Ascending aorta (tissue), 2 donors: ENCODE data around the gene ZNF593OS. TPM values are rescaled to one million over a fixed set of nuclear protein-coding genes. Genes with fewer than 3 reads are reported as not detected.

Experiments
- DNase-seq, 2 donors: peaks; one replicate each; pipeline ENCODE4 v3.0.0-alpha.2; 2019; ENCODE audit warnings: low spot score in 2 of 2
- H3K27ac ChIP-seq, 2 donors: fragments of 200-600 bp; sonication (generic); one replicate each; pipeline ENCODE4 v1.5.1; 2016 to 2017; ENCODE audit warnings: mild to moderate bottlenecking in 1 of 2
- H3K27me3 ChIP-seq: fragments of 200-600 bp; sonication (generic); one replicate; pipeline ENCODE4 v1.5.1; 2017
- H3K36me3 ChIP-seq, 2 donors: fragments of 200-600 bp; sonication (generic); one replicate each; pipeline ENCODE4 v1.5.1; 2016
- H3K4me1 ChIP-seq, 2 donors: fragments of 200-600 bp; sonication (generic); one replicate each; pipeline ENCODE4 v1.5.1; 2016 to 2017; ENCODE audit warnings: mild to moderate bottlenecking in 1 of 2
- H3K4me3 ChIP-seq, 2 donors: fragments of 200-600 bp; sonication (generic); one replicate each; pipeline ENCODE4 v1.5.1; 2016 to 2017; ENCODE audit warnings: mild to moderate bottlenecking in 1 of 2
- H3K9me3 ChIP-seq, 2 donors: fragments of 200-600 bp; sonication (generic); one replicate each; pipeline ENCODE4 v1.5.1; 2016
- intact Hi-C: fragments of 100-400 bp; cut with DNase I; formaldehyde crosslinking; loops from one replicate; pipeline ENCODE4 v1.15.1; 2023
- total RNA-seq: library from RNA; depleted of rRNA; stranded (reverse); fragments of >200 nt; gene quantifications from one replicate; pipeline ENCODE4 v1.1.0, GENCODE V29; 2016
- TF ChIP-seq, protein P1 (sequence below), 3 experiments: fragments of 200-600 bp in 2 of 3; fragments of 450-650 bp in 1 of 3; sonication (generic) in 2 of 3; IDR thresholded peaks; one replicate each; pipeline ENCODE4 v1.5.1; 2016 to 2019; ENCODE audit warnings: antibody characterized with exemption in 3 of 3, mild to moderate bottlenecking in 1 of 3, moderate library complexity in 1 of 3

ZNF593OS gene
- total RNA-seq, 1 donor from 2014 or later = not detected

DNA sequence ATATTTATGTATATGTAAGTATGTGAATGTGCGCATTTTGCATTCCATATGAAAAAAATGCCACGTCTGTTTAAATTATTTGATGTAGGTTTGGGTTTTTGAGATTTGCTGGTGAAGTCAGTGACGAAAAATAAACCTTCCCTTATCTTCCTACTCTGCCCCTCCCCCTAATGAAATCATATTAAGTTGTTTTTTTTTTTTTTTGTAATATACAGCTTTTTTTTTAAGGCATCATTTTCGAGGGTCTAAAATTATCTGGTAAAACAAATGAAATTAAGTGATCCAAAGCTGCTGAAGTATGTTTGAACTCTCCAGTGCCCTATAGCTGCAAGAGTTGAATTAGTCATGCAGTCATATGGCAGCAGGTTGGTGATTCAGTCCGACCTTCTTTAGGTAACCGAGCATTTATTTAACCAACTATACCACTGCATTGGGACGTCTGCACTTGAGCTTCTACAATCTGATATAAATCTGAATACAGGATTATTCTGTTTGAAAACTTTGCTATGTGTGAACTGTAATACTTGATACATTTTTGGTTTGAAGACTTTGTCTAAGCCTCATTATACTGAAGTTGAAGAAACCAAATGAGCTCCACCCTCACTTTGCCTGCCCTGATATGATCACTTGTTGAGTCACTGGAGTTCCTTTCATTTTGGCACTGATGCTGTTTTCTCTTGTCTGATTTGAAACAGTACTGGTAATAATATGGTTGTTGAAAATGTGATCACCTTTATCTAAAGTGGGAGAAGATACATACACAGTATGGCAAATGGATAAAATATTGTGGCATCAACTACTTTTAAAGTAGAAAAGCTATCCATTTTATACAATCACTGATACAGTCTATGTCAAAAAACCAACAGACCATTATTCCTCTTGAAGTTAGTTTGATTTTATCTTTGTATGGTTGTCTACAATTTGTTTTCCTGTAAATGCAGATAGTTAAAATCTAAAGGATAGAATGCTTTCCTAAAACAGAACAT lies 48.4 kb downstream of the ZNF593OS start:
- TF ChIP-seq, protein P1, sequence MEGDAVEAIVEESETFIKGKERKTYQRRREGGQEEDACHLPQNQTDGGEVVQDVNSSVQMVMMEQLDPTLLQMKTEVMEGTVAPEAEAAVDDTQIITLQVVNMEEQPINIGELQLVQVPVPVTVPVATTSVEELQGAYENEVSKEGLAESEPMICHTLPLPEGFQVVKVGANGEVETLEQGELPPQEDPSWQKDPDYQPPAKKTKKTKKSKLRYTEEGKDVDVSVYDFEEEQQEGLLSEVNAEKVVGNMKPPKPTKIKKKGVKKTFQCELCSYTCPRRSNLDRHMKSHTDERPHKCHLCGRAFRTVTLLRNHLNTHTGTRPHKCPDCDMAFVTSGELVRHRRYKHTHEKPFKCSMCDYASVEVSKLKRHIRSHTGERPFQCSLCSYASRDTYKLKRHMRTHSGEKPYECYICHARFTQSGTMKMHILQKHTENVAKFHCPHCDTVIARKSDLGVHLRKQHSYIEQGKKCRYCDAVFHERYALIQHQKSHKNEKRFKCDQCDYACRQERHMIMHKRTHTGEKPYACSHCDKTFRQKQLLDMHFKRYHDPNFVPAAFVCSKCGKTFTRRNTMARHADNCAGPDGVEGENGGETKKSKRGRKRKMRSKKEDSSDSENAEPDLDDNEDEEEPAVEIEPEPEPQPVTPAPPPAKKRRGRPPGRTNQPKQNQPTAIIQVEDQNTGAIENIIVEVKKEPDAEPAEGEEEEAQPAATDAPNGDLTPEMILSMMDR (IDR thresholded peaks at IDR 0.05) = no peak
- DNase-seq = no peak
- H3K36me3 ChIP-seq = peaks cover 0 to 6% of the 10 kb centered on the region in 2 donors
- H3K4me3 ChIP-seq = no peak overlapping the region
- no peaks in the 10 kb centered on the region for H3K4me1 ChIP-seq
- intact Hi-C loops = no loop called here
- H3K27me3 ChIP-seq = no peaks in the 10 kb centered on the region
- H3K9me3 ChIP-seq = no peaks in the 10 kb centered on the region
- H3K27ac ChIP-seq = no peak overlapping the region

DNA sequence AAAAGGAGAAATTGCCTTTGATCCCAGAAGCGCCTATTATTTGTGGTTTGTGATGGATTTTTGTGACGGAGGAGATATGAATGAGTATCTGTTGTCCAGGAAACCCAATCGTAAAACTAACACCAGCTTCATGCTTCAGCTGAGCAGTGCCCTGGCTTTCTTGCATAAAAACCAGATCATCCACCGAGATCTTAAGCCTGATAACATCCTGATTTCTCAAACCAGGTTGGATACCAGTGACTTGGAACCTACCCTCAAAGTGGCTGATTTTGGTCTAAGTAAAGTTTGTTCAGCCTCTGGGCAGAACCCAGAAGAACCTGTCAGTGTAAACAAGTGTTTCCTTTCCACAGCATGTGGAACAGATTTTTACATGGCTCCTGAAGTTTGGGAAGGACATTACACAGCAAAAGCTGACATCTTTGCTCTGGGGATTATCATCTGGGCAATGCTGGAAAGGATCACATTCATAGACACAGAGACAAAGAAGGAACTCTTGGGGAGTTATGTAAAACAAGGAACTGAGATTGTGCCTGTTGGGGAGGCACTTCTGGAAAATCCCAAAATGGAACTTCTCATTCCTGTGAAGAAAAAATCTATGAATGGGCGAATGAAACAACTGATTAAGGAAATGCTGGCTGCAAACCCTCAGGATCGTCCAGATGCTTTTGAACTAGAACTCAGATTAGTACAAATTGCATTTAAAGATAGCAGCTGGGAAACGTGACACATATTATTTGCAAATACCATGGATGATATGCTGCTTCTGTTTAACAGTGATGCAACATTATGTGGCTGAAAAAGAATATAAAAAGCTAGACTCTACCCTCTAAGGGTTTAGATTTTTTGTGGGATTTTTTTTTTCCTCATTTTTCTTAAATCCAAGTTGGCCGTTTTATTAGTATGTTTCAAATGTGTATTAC lies 49.5 kb downstream of the ZNF593OS start:
- H3K4me3 ChIP-seq = no peak overlapping the region
- TF ChIP-seq, protein P1 (IDR thresholded peaks at IDR 0.05) = no peak
- peaks cover 0 to 6% of the 10 kb centered on the region in 2 donors for H3K36me3 ChIP-seq
- no peaks in the 10 kb centered on the region for H3K9me3 ChIP-seq
- no peaks in the 10 kb centered on the region for H3K27me3 ChIP-seq
- peak overlapping the region in 1 of 2 donors; percentile 5 for H3K27ac ChIP-seq
- DNase-seq = no peak
- no peaks in the 10 kb centered on the region for H3K4me1 ChIP-seq
- intact Hi-C loops = no loop called here

DNA sequence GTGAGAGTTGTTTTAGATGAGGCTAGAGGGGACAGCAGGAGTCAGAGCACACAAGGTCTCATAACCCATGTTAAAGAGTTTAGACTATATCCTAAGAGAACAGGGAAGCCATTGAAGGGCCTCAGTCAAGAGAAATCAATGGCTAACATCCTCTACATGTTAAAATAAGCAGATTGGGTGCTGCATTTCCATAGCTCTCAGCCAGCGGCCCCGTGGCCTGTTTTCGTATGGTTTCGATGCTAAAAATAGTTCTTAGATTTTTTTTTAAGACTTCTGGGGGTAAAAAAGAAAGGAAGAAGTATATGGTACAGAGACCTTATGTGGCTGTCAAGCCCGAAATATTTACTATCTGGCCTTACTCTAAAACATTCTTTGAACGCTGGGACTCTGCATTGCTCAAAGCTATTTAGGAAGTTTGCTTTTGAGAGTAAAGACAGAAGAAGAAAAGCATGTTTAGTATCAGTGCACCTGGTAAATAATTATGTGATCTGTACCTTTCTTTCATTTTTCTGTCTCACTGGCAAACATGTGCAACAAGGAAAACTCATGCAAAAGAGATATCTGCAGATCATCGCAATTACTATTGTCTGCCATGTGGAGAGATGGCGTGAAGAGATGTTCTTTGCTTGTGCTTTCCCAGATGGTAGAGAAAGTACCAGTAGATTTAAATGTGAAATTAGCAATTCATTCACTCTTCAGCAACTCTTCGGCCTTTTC lies 51.6 kb downstream of the ZNF593OS start:
- Histone ChIP-seq H3K27me3 (no peaks in the 10 kb centered on the region), H3K36me3 (peaks cover 0 to 9% of the 10 kb centered on the region in 2 donors), H3K4me3 (no peak overlapping the region), H3K4me1 (no peaks in the 10 kb centered on the region), H3K9me3 (no peaks in the 10 kb centered on the region), H3K27ac (no peak overlapping the region)
- intact Hi-C loops = no loop called here
- TF ChIP-seq, protein P1 (IDR thresholded peaks at IDR 0.05) = no peak
- no peak for DNase-seq

Other genes starting within 250 kb of the ZNF593OS start
- 1.3 TPM for gene PAFAH2, start 173.8 kb downstream of the ZNF593OS start, total RNA-seq
- 0.85 TPM for gene EXTL1, start 150.1 kb downstream of the ZNF593OS start, total RNA-seq
- not detected for gene SLC30A2, start 125.7 kb downstream of the ZNF593OS start, total RNA-seq
- not detected for gene TRIM63, start 104.2 kb downstream of the ZNF593OS start, total RNA-seq
- 4.0 TPM for gene PDIK1L, start 60.0 kb downstream of the ZNF593OS start, total RNA-seq
- gene FAM110D, start 12.8 kb downstream of the ZNF593OS start, total RNA-seq = 60.0 TPM
- gene C1orf232, start 2.9 kb downstream of the ZNF593OS start, total RNA-seq = not detected
- 90.0 TPM for gene ZNF593, start 1.9 kb downstream of the ZNF593OS start, total RNA-seq
- gene CNKSR1, start 5.7 kb upstream of the ZNF593OS start, total RNA-seq = not detected
- gene CATSPER4, start 18.8 kb upstream of the ZNF593OS start, total RNA-seq = not detected
- gene CEP85, start 62.4 kb upstream of the ZNF593OS start, total RNA-seq = 5.0 TPM
- gene SH3BGRL3, start 108.3 kb upstream of the ZNF593OS start, total RNA-seq = 228 TPM
- gene UBXN11, start 134.8 kb upstream of the ZNF593OS start, total RNA-seq = 14.5 TPM
- gene CD52, start 146.1 kb upstream of the ZNF593OS start, total RNA-seq = not detected
- gene CRYBG2, start 182.3 kb upstream of the ZNF593OS start, total RNA-seq = not detected
- gene ZNF683, start 200.9 kb upstream of the ZNF593OS start, total RNA-seq = not detected
- gene LIN28A, start 239.0 kb upstream of the ZNF593OS start, total RNA-seq = not detected